ENCODE measurements around the gene SULT4A1.

The SULT4A1 gene

DNA sequence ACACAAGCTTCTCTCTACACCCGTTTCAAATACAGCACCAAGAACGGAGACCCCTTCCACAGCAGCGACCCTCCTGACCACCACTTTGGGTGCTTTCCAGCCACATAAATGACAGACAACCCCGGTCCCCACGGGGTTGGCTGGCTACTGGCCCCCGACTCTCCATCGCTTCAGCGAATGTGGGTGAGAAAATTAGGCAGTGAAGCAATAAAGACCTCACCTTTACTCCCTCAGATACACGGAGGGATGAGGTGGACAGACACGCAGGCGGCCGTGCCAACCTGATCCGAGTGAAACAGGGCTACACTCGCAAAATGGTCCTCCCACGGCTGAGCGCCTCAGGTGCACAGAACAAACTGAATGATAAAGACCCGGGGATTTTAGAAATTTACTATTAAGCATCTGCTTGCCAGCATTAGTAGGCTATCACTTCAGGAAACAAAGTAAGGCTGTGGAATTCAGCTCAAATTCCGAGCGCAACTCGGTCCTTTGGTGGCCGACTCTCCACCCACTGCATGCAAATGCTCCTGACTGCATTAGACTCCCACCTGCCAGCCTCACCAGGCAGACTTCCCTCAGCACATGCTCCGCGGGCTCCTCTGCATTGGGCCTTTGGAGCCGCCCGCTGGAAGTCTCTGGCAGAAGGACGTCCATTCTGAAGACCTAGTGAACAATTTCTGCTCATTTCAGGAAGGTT lies 37.4 kb downstream of the SULT4A1 start:
- no peaks in the 10 kb centered on the region for H3K36me3 Mint-ChIP-seq
- H3K4me3 Mint-ChIP-seq, result no peak overlapping the region
- H3K4me1 Mint-ChIP-seq, result no peaks in the 10 kb centered on the region
- DNase-seq (ENCODE audit: low spot score in 2 of 2), result no peak
- no peak overlapping the region for H3K27ac Mint-ChIP-seq
- ATAC-seq, result no peak
- no peaks in the 10 kb centered on the region for H3K9me3 Mint-ChIP-seq

DNA sequence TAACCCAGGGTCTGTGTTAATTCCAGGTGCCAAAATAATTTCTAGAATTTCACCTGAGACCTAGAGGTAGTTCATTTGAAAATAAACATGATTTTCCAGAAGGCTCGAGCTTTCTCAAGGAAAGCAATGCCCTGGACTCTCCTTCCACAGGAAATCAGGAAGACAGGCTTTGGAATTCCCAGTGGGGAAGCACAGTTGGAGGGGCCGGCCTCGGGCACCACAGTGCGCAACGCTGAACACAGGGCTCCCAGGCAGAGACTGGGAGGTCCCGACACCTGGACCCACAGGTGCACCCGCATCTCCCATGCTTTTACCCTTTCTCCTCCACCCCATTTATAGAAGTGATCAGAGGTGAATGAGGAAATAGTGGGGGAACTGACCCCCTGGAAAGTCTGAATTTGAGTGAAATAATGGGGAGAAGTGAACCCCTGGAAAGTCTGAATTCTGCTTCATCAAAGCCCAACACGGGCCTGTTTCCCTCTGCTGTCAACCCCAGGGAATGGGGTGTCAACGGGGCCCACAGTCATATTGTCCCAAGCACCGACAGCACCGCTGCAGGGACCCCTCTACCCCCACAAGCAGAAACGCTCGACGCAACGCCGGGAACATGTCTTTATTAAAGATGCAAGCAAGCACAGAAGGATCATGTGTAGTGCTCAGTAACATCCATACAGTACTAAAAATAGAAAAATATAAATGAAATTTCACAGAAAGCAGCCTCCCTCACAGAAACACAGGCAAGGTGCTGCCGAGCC lies 38.2 kb downstream of the SULT4A1 start:
- DNase-seq (ENCODE audit: low spot score in 2 of 2) (no peak), ATAC-seq (no peak)
- no peaks in the 10 kb centered on the region for H3K9me3 Mint-ChIP-seq
- no peak overlapping the region for H3K4me3 Mint-ChIP-seq
- H3K27ac Mint-ChIP-seq, result no peak overlapping the region
- no peaks in the 10 kb centered on the region for H3K36me3 Mint-ChIP-seq
- H3K4me1 Mint-ChIP-seq, result no peaks in the 10 kb centered on the region

DNA sequence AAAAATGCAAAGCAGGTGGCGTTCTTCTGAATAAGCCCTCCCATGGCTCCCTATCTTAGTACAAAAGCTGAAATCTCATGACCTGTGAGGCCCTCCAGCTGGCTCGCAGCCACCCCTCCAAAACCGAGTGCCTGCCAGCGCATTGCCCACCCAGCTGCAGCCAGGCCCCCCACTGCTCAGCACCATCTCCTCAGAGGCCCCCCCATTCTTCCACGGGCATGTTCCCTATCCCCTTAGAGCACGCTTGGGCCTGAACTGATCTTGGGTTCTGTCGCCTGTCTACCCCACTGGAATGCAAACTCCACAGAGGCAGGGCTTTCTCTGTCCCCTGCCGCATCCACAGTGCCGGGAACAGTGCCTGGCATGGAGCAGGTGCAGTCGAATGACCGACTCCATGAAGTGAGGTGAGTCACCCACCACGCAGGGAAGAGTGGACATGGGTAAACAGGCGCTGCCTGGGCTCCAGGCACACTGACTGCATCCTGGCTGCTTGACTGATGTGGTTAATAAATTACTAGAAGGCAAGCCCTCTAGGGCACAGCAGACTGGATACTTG lies 38.9 kb downstream of the SULT4A1 start:
- Mint-ChIP-seq H3K4me3 (no peak overlapping the region), H3K4me1 (no peaks in the 10 kb centered on the region), H3K27ac (no peak overlapping the region), H3K36me3 (no peaks in the 10 kb centered on the region), H3K9me3 (no peaks in the 10 kb centered on the region)
- DNase-seq (ENCODE audit: low spot score in 2 of 2), result no peak
- ATAC-seq, result no peak

DNA sequence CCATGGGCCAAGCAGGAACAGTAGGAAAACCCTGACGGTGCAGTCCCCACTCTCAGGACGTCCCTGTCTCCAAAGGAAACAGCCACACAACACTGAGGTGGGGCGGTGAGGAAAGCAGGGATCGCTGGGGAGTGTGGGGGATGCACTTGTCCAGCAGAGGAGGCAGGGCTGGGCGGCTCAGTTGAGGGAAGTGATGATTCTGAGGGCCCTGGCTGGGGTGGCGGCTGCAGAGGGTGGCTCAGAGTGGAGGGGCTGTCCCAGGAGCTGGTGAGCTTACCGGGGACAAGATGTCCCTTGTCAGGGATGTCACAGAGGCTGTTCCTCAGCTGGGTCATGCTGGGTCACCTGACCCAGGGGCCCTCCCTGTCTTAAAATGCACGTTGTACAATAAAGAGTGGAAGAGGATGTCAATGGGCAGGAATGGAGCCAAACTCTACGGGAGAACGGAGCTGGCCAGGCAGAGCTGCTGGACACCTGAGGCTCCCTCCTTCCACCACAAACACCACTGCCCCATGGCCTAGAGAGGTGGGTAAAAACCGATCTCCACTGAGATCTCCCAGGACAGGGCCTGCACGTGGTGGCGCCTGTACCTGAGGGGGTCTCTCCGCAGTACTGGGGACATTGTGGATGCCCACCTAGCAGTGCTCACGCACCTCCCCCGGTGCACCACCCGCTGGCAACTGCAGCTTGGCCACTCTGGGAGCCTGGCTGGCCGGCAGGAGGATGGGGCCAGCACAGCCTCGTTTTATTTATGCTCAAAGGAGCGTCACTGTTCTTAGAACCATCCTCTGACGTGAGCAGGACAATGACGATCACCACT lies 40.5 kb downstream of the SULT4A1 start:
- H3K9me3 Mint-ChIP-seq, result no peaks in the 10 kb centered on the region
- H3K36me3 Mint-ChIP-seq, result no peaks in the 10 kb centered on the region
- peak overlapping the region; percentile 20 for H3K27ac Mint-ChIP-seq
- no peaks in the 10 kb centered on the region for H3K4me1 Mint-ChIP-seq
- H3K4me3 Mint-ChIP-seq, result no peak overlapping the region
- no peak for DNase-seq (ENCODE audit: low spot score in 2 of 2)
- no peak for ATAC-seq

DNA sequence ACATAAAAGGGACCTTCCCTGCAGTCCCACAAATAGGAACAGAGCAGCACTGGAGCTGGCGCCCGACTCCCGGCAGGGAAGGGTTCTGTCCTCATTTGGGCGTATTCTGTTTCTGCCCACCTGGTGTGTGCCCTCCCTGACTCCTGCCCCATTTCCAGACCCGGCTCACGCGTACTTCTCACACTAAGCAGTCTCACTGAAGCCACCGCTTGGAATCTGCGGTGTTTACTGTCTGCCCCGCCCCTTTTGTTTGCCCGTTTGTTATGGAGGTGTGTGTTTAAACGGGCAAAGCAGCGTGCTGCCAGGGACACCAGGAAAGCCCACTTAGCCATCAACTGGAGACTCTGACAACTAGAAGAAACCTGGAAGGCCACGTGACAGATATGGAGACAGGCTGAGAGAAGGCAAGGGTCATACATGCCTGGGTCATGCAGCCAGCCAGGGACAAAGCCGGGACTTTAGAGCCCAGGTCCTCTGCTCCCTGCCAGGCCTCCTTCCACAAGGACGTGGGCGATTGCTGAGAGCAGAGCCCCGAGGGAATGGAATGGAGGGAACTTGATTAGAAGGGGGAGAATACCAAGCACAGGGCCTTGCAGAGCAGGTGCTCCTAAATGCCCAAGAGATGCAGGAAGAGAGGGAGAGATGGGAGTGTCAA lies 41.5 kb downstream of the SULT4A1 start:
- no peak for ATAC-seq
- Mint-ChIP-seq H3K27ac (no peak overlapping the region), H3K4me1 (no peaks in the 10 kb centered on the region), H3K9me3 (no peaks in the 10 kb centered on the region), H3K4me3 (no peak overlapping the region), H3K36me3 (no peaks in the 10 kb centered on the region)
- no peak for DNase-seq (ENCODE audit: low spot score in 2 of 2)

DNA sequence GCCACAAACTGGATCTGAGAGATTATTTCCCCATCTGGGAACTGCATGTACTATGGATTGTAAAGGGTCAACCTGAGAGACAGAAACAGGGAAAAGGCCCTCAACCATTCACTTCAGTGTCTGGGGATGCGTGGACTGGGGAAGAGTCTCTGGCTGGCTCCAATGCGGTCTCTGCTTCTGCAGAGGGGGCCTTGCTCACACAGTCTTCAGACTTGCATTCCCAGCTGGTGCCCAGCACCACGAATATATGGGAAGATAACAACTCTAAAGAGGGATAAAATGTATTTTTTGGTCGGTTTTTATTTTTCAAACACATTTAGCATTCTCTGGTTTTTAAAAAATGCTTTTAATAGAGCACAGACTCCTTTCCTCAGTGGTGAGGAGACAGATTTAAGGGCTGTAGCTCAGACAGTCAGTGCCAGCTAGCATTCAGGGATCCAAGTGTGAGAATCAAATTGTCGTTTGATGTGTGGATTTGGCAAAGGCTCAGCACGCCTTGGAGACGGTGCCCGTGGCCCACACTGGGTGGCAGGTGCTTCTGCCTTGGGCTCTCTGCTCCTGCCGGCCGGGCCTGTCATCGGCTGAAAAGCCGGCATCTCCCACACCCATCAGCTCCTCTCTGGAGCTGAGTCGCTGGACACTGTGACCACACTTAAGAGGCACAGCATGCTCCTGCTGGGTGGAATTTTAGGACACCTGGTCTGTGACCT lies 42.2 kb downstream of the SULT4A1 start:
- Mint-ChIP-seq H3K4me1 (no peaks in the 10 kb centered on the region), H3K9me3 (no peaks in the 10 kb centered on the region), H3K4me3 (no peak overlapping the region), H3K27ac (no peak overlapping the region), H3K36me3 (no peaks in the 10 kb centered on the region)
- ATAC-seq, result no peak
- no peak for DNase-seq (ENCODE audit: low spot score in 2 of 2)

DNA sequence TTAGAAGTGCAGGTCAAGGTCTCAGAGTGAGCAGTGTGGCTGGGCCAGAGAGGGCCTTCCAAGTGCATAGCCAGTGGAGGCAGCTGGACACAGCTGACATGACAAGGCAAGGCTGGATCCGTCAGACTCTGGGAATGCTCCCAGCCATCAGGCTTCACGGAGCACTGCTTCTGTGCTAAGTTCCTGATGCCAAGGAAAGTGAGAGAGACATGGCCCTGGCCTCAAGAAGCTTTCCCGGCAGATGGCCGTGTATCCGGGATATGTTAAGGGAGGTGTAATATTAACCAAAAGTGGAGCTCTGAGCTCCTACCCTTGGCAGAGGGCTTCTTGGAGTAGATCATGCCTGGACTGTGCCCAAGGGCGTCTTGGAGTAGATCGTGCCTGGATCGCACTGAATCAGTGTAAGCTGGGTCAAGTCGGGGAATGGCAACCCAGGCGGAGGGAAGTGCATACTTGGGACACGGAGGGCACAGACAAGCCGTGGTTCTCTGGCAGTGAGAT lies 42.8 kb downstream of the SULT4A1 start:
- ATAC-seq (no peak), DNase-seq (ENCODE audit: low spot score in 2 of 2) (no peak)
- Mint-ChIP-seq H3K4me3 (no peak overlapping the region), H3K9me3 (no peaks in the 10 kb centered on the region), H3K36me3 (no peaks in the 10 kb centered on the region), H3K27ac (no peak overlapping the region), H3K4me1 (no peaks in the 10 kb centered on the region)

DNA sequence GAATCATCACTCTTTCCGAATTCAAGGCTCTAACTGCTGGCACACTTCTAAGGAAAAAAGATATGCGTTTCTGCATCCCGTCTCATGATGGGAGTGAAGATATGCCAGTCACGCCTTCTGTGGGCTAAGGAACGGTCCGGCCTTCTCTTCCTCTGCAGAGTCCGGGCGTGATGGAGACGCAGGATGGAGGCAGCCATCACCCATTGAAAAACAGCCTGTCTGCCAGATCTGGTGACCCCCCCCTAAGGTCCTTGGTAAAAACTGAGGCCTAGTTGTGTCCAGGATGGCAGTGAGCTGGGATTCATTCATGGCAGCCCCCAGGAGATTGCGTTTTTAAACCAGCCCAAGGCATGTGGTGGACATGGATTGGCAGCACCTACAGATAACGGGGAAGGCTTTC lies 43.3 kb downstream of the SULT4A1 start:
- H3K4me1 Mint-ChIP-seq, result peaks cover 4% of the 10 kb centered on the region
- DNase-seq (ENCODE audit: low spot score in 2 of 2) (no peak), ATAC-seq (no peak)
- no peak overlapping the region for H3K4me3 Mint-ChIP-seq
- H3K36me3 Mint-ChIP-seq, result no peaks in the 10 kb centered on the region
- no peak overlapping the region for H3K27ac Mint-ChIP-seq
- no peaks in the 10 kb centered on the region for H3K9me3 Mint-ChIP-seq

DNA sequence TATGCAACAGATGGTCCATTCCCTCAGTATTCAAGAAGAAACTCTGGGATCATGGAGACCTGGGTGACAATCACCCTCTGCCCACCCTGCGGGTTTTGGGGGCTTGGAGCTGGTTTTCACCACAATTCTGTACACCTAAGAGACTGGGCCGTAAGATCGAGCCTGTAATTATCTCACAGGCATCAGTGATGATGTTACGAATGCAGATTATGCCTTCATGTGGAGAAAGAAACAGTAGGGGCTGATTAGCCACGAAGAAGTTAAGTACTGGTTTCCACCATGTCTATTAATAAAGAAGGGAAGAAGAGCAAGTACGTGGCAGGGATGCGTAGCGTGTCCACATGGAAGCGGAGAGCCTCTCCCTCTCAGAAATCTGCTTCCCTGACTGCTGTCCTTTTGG lies 44.9 kb downstream of the SULT4A1 start:
- no peak for ATAC-seq

DNA sequence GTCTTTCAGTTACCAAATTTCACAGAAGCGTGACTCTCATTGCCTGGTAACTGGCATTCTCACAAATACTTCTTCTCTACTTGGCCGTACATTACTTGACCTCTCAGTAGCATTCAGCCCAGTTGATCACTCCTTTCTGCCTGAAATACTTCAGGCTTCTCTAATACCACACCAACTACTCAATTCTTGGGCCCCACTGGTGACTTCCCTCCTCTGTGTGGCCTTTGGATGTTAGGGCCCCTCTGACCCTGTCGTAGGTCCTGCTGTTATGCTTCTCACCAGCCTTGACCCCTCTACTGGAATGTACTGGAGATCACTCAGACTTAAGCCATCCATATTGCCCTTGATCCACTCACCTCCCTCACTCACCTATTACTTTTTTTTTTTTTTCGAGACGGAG lies 48.0 kb downstream of the SULT4A1 start:
- ATAC-seq (no peak), DNase-seq (ENCODE audit: low spot score in 2 of 2) (no peak)
- Mint-ChIP-seq H3K4me1 (peaks cover 30% of the 10 kb centered on the region), H3K36me3 (peaks cover 12% of the 10 kb centered on the region), H3K9me3 (no peaks in the 10 kb centered on the region), H3K27ac (no peak overlapping the region), H3K4me3 (peak overlapping the region; percentile 87)

More for the DNA sequence above, 44.9 kb downstream of the SULT4A1 start:
- DNase-seq (ENCODE audit: low spot score in 2 of 2), result no peak
- H3K4me1 Mint-ChIP-seq, result peaks cover 14% of the 10 kb centered on the region
- H3K36me3 Mint-ChIP-seq, result peaks cover 6% of the 10 kb centered on the region
- no peaks in the 10 kb centered on the region for H3K9me3 Mint-ChIP-seq
- no peak overlapping the region for H3K4me3 Mint-ChIP-seq
- H3K27ac Mint-ChIP-seq, result no peak overlapping the region

DNA sequence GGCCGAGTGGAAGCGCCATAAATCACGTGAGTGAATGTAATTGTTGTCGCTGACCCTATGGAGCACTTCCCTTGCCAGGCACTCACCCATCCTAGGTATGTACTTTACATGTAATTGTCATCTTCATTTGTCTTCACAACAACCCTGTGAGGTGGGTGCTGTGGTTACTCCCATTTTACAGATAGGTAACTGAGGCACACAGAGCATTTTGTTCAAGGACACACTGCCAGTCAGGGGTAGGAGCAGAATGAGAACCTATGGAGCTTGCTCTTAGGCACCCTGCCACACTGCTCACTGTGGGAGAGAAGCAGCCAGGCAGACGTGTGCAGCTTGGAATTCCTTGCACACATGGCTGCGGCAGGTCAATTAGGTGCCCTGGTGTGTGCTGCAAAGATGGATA lies 49.4 kb downstream of the SULT4A1 start:
- no peak for DNase-seq (ENCODE audit: low spot score in 2 of 2)
- no peak for ATAC-seq
- peaks cover 12% of the 10 kb centered on the region for H3K36me3 Mint-ChIP-seq
- H3K9me3 Mint-ChIP-seq, result no peaks in the 10 kb centered on the region
- peak overlapping the region; percentile 93 for H3K27ac Mint-ChIP-seq
- peaks cover 30% of the 10 kb centered on the region for H3K4me1 Mint-ChIP-seq
- peak overlapping the region; percentile 87 for H3K4me3 Mint-ChIP-seq

DNA sequence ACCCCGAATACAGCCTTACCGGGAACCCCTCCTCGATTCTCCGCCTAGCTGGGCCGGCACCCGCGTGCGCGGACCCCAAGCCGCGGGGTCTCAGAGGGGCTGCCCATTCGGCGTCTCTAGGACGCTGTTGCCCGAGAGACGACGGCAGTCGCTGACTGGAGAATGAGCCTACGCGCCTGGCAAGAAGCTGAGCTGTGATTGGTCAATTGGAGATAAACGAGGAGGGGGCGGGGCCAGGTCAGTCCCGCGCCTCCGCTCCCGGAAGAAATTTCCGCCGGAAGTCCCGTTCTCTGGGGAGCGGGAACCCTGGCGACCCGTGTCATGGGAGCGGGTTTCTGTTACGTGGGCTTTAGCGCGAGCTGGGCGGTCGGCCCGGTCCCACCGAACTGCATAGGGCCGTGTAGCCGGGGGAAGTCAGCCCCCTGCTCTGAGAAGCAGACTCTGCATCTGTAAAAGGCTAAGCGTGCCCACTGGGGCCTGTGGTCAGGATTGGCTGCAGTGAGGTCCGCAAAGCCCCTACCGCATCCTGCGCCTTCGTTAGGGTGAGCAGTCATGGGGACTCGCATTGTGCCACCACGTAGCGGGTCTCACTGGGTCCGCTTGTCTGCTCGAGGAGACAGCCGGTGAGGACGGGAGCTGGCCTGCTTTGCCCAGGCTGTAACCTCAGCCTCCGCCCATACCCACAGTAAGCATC lies 50.0 kb downstream of the SULT4A1 start, which contains the start of gene EFCAB6:
Gene EFCAB6, minus strand, starts transcription at position 157 of the 694 bp plus-strand sequence. CDS start 29,987 bp downstream, outside the sequence.
- H3K36me3 Mint-ChIP-seq, result peaks cover 12% of the 10 kb centered on the region
- peaks cover 30% of the 10 kb centered on the region for H3K4me1 Mint-ChIP-seq
- peak within 1 kb of the TSS; percentile 93 for H3K27ac Mint-ChIP-seq
- DNase-seq (ENCODE audit: low spot score in 2 of 2) (peak; percentile 75 to 92), ATAC-seq (peak; percentile 93)
- H3K9me3 Mint-ChIP-seq, result no peaks in the 10 kb centered on the region
- peak within 1 kb of the TSS; percentile 87 for H3K4me3 Mint-ChIP-seq

DNA sequence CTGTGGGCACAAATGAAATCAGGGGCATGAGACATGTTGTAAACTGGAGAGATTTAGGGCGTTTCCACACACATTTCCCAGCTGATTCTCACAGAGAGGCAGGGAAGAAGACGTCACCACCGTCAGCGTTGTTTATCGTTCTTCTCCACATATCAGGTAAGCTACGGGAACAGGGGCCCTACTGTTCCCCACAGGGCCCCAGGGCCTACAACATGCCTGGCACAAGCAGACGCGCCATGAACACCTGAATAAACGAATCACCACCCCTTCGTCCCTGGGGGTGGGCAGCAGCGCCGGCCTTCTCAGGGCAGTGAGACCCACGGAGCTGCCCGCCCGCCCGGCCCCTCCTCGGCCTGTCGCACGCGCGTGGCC lies 50.5 kb downstream of the SULT4A1 start:
- Mint-ChIP-seq H3K27ac (peak overlapping the region; percentile 93), H3K4me3 (peak overlapping the region; percentile 87), H3K9me3 (no peaks in the 10 kb centered on the region), H3K4me1 (peaks cover 30% of the 10 kb centered on the region), H3K36me3 (peaks cover 12% of the 10 kb centered on the region)
- ATAC-seq (no peak), DNase-seq (ENCODE audit: low spot score in 2 of 2) (no peak)
